ENCODE measurements around the gene GSG1L.

GRCh38 chr16:28103516-28104170 is 40.1 kb upstream of the GSG1L start:
- TF ChIP-seq, protein P1, sequence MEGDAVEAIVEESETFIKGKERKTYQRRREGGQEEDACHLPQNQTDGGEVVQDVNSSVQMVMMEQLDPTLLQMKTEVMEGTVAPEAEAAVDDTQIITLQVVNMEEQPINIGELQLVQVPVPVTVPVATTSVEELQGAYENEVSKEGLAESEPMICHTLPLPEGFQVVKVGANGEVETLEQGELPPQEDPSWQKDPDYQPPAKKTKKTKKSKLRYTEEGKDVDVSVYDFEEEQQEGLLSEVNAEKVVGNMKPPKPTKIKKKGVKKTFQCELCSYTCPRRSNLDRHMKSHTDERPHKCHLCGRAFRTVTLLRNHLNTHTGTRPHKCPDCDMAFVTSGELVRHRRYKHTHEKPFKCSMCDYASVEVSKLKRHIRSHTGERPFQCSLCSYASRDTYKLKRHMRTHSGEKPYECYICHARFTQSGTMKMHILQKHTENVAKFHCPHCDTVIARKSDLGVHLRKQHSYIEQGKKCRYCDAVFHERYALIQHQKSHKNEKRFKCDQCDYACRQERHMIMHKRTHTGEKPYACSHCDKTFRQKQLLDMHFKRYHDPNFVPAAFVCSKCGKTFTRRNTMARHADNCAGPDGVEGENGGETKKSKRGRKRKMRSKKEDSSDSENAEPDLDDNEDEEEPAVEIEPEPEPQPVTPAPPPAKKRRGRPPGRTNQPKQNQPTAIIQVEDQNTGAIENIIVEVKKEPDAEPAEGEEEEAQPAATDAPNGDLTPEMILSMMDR (conservative IDR thresholded peaks at IDR 0.05), result no peak
- no peak for TF ChIP-seq ZFX (IDR thresholded peaks at IDR 0.05)

All from C4-2B (cell line).